Stomach smooth muscle (tissue), 2 donors: ENCODE measurements around the gene PATE1.

Experiments used
- H3K27ac ChIP-seq: one replicate; pipeline ENCODE4 v1.7.0; 2013; ENCODE audit warnings: mild to moderate bottlenecking, low read length, inconsistent platforms
- H3K27me3 ChIP-seq, 2 donors: one replicate each; pipeline ENCODE4 v1.7.0; 2013; ENCODE audit warnings: low read length in 2 of 2; ENCODE audit not compliant: insufficient read depth in 2 of 2, control insufficient read depth in 1 of 2
- H3K36me3 ChIP-seq, 2 donors: one replicate each; pipeline ENCODE4 v1.7.0; 2013; ENCODE audit warnings: low read length in 2 of 2; ENCODE audit not compliant: control insufficient read depth in 2 of 2, insufficient read depth in 2 of 2
- H3K4me1 ChIP-seq: one replicate; pipeline ENCODE4 v1.7.0; 2013; ENCODE audit warnings: low read length; ENCODE audit not compliant: control insufficient read depth, insufficient read depth
- H3K4me3 ChIP-seq, 2 donors: one replicate each; pipeline ENCODE4 v1.7.0; 2013; ENCODE audit warnings: low read length in 2 of 2
- H3K9ac ChIP-seq, 2 donors: one replicate each; pipeline ENCODE4 v1.7.0; 2013; ENCODE audit warnings: low read length in 2 of 2, mild to moderate bottlenecking in 1 of 2
- H3K9me3 ChIP-seq, 2 donors: one replicate each; pipeline ENCODE4 v1.7.0; 2013; ENCODE audit warnings: low read length in 2 of 2; ENCODE audit not compliant: control insufficient read depth in 2 of 2
- donor health status: healthy.
- donor health status: Pancreatic carcinoma.

PATE1 gene

GRCh38 chr11:125762445-125762844 lies 16.4 kb downstream of the PATE1 start:
- H3K9me3 ChIP-seq, result peaks cover 3 to 5% of the 10 kb centered on the region in 2 donors
- H3K27me3 ChIP-seq, result no peaks in the 10 kb centered on the region
- H3K4me1 ChIP-seq, result no peaks in the 10 kb centered on the region
- no peaks in the 10 kb centered on the region for H3K36me3 ChIP-seq
- no peak overlapping the region for H3K9ac ChIP-seq
- H3K4me3 ChIP-seq, result no peak overlapping the region
- H3K27ac ChIP-seq, result no peak overlapping the region

DNA sequence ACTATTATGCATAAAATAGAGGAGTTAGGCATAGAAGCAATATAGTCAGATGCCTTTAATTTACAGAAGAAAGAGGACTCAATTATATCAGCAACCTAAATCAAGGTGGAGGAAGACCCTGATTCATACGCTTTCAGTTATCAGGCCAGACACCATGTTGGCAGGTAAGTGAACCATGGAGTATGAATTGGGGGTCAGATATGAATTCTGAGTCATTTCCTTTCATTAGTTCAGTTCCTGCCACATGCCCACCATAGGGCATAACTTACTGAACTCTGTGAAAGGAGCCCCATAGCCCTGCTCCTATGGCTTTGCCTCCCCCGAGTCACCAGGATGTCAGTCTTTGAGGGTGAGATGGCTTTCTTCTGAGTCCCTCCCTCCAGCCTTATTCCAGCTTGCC lies 17.4 kb downstream of the PATE1 start:
- Histone ChIP-seq H3K9ac (no peak overlapping the region), H3K27me3 (no peaks in the 10 kb centered on the region), H3K4me3 (no peak overlapping the region), H3K9me3 (peaks cover 3 to 5% of the 10 kb centered on the region in 2 donors), H3K4me1 (no peaks in the 10 kb centered on the region), H3K36me3 (no peaks in the 10 kb centered on the region), H3K27ac (no peak overlapping the region)

DNA sequence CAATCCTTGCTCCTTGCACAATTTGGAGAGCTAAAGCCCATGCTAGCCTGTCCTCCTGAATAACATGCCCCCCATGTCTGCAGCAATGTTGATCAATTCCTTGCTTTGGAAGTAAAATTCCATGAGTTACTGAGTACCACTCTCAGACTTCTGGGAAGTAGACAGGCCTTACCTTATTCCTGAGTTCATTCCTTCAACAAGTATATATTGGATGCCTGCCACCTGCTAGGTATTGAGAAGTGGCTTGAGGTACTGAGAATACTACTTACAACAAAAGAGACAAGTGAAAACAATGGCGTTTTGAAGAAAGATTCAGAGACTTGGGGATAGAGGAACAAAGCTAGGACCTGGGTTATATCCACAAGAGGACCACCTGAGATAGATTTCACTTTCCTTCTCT lies 20.2 kb downstream of the PATE1 start:
- no peaks in the 10 kb centered on the region for H3K4me1 ChIP-seq
- no peaks in the 10 kb centered on the region for H3K36me3 ChIP-seq
- peaks cover 4 to 5% of the 10 kb centered on the region in 2 donors for H3K9me3 ChIP-seq
- no peak overlapping the region for H3K9ac ChIP-seq
- H3K27me3 ChIP-seq, result no peaks in the 10 kb centered on the region
- no peak overlapping the region for H3K27ac ChIP-seq
- H3K4me3 ChIP-seq, result no peak overlapping the region

DNA sequence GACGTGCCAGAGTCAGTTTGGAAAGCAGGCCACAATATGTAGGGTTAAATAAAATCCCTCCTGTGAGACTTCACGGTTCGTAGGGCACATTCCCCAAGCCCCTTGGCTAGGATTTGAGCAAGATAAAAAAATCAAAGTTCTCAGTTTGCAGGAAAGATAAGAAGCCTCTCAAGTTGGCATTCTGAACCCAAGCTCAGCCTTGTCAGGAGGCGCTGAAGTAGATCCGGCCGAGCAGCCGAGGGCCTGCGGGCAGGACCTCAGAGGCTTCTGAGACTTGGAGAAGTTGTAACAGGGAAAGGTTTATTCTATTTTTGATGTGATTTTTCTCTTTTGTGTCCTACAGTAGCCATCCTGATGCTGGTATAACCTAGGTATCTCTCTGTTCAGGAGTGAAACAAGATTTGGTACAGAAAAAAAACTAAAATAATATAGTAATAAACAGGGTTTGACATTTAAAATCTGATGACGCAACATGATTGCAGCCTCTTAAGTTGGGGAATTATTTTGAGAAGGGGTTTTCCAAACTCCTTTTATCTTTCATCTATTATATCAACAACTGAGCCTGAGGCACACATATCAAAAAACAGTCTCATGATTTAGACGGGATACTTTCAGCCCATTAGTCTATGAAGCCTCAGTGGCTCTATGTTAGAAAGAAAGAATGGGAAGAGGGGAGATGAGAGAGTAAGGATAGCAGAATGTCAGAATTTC lies 22.4 kb downstream of the PATE1 start:
- H3K27ac ChIP-seq, result no peak overlapping the region
- no peaks in the 10 kb centered on the region for H3K27me3 ChIP-seq
- no peaks in the 10 kb centered on the region for H3K36me3 ChIP-seq
- no peaks in the 10 kb centered on the region for H3K4me1 ChIP-seq
- H3K9me3 ChIP-seq, result peaks cover 2 to 5% of the 10 kb centered on the region in 2 donors
- H3K4me3 ChIP-seq, result no peak overlapping the region
- H3K9ac ChIP-seq, result no peak overlapping the region

GRCh38 chr11:125770583-125770982 lies 24.5 kb downstream of the PATE1 start:
- Histone ChIP-seq H3K27ac (no peak overlapping the region), H3K4me3 (no peak overlapping the region), H3K36me3 (no peaks in the 10 kb centered on the region), H3K9me3 (peaks cover 0 to 2% of the 10 kb centered on the region in 2 donors), H3K4me1 (no peaks in the 10 kb centered on the region), H3K9ac (no peak overlapping the region), H3K27me3 (no peaks in the 10 kb centered on the region)

DNA sequence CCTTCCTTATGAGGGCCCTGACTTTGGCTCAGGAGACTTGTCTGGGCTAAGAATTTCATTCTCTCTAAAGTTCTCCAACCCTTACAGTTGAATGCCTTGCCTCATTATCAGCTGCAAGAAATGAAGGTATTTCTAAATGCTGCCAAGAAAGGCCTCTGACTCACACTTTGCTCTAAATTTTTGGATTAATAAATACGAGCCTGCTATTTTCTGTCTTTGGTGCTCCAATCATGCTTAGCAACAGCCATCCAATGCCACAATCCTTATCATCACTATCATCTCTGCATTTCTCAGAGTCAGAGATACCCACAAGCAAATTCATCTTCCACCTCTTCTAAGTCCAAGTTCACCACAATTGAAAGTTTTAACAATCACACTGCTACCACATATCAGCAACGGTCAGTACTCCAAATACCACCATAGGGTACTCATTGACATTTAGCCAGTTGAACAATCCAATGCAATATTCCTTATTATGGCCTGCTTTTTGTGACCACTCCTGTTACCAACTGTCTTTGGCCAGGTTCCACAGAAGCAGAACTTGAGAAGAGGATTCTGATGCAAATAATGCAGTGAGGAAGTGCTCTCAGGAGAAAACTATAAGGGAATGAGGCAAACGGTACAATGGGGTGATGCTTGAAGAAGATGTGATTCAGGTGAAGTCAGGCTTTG lies 26.9 kb downstream of the PATE1 start:
- no peak overlapping the region for H3K27ac ChIP-seq
- H3K36me3 ChIP-seq, result no peaks in the 10 kb centered on the region
- H3K4me1 ChIP-seq, result no peaks in the 10 kb centered on the region
- H3K9ac ChIP-seq, result no peak overlapping the region
- H3K27me3 ChIP-seq, result no peaks in the 10 kb centered on the region
- H3K9me3 ChIP-seq, result peaks cover 0 to 2% of the 10 kb centered on the region in 2 donors
- H3K4me3 ChIP-seq, result no peak overlapping the region

- H3K9ac ChIP-seq, result no peak overlapping the region
- H3K9me3 ChIP-seq, result peaks cover 0 to 2% of the 10 kb centered on the region in 2 donors
- H3K27me3 ChIP-seq, result no peaks in the 10 kb centered on the region
- H3K4me3 ChIP-seq, result no peak overlapping the region
- H3K4me1 ChIP-seq, result no peaks in the 10 kb centered on the region
- no peaks in the 10 kb centered on the region for H3K36me3 ChIP-seq
- H3K27ac ChIP-seq, result no peak overlapping the region
These were observed 27.4 kb downstream of the PATE1 start for GRCh38 chr11:125773516-125773915.

DNA sequence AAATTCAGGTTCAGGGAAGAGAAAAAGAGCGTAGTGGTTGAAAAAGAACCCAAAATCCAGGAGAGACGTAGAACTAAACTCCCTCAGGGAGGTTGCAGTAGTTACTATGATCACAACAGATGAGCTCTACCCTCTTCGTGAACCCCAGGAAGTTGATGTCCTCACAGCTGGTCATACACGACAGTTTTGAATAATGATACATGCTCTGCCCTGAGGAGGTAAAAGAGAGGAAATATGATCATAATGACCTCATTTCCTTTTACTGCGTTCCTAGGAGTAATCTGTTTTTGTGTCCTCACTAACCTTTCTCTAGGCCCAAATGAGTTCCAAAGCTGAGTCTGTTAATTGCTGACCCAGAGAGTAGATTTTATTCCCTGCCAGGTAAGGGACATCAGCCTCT lies 31.2 kb downstream of the PATE1 start:
- H3K4me3 ChIP-seq, result no peak overlapping the region
- no peak overlapping the region for H3K9ac ChIP-seq
- no peaks in the 10 kb centered on the region for H3K36me3 ChIP-seq
- no peak overlapping the region for H3K27ac ChIP-seq
- no peaks in the 10 kb centered on the region for H3K4me1 ChIP-seq
- H3K9me3 ChIP-seq, result no peaks in the 10 kb centered on the region
- no peaks in the 10 kb centered on the region for H3K27me3 ChIP-seq

GRCh38 chr11:125778728-125779127 lies 32.6 kb downstream of the PATE1 start, which contains the start of gene PATE2:
Gene PATE2, minus strand, starts transcription at chr11:125778828. Its CDS starts 55 bp downstream, at chr11:125778773.
- no peaks in the 10 kb centered on the region for H3K36me3 ChIP-seq
- H3K9me3 ChIP-seq, result no peaks in the 10 kb centered on the region
- no peak within 1 kb of the TSS for H3K4me3 ChIP-seq
- H3K27me3 ChIP-seq, result no peaks in the 10 kb centered on the region
- H3K4me1 ChIP-seq, result no peaks in the 10 kb centered on the region
- no peak within 1 kb of the TSS for H3K9ac ChIP-seq
- H3K27ac ChIP-seq, result no peak within 1 kb of the TSS

DNA sequence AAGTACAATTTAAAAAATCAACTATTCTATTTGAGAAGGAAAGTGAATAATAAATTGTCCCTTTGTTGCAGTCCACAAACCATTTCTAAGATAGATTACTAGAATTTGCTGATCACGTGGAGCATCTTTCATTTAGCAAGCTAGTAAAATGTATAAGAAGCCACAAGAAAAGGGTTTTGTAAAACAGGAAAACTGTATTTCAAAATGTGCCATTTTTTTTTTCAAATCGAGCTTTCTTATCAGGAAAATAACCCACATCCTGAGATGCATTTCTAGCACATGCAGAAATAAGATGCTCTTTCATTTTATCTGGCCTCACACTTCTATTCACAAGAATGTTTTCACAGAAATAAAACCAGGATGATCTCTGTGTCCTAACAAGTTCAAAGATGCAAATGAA lies 38.6 kb downstream of the PATE1 start:
- Histone ChIP-seq H3K9ac (no peak overlapping the region), H3K36me3 (no peaks in the 10 kb centered on the region), H3K27me3 (no peaks in the 10 kb centered on the region), H3K4me3 (no peak overlapping the region), H3K27ac (no peak overlapping the region), H3K4me1 (no peaks in the 10 kb centered on the region), H3K9me3 (peaks cover 3 to 4% of the 10 kb centered on the region in 2 donors)

- Histone ChIP-seq H3K9ac (no peak within 1 kb of the TSS), H3K9me3 (peaks cover 4 to 18% of the 10 kb centered on the region in 2 donors), H3K36me3 (no peaks in the 10 kb centered on the region), H3K4me1 (no peaks in the 10 kb centered on the region), H3K27ac (no peak within 1 kb of the TSS), H3K27me3 (no peaks in the 10 kb centered on the region), H3K4me3 (no peak within 1 kb of the TSS)
These were observed 41.7 kb downstream of the PATE1 start, which contains the start of gene PATE3 for GRCh38 chr11:125787827-125788226. Gene PATE3, plus strand, starts transcription at chr11:125788127. Its CDS starts 25 bp downstream, at chr11:125788152.
